A549 (cell line): Measurements from ENCODE around the gene DEPDC5. TPM values are rescaled to one million over a fixed set of nuclear protein-coding genes. Genes with fewer than 3 reads are reported as not detected.

Experiments used
- ATAC-seq, 2 experiments: fragments of 200-7000 bp in 1 of 2; fragments of >200 bp in 1 of 2; cut with Nextera tagmentation in 1 of 2; cut with Tn5 transposase in 1 of 2; 3 replicates each; pipeline versions ENCODE4 v1.8.0 to v1.9.1; 2018 to 2020; ENCODE audit warnings: mild to moderate bottlenecking in 1 of 2, moderate library complexity in 1 of 2
- CTCF ChIA-PET: fragments of 300-600 bp; sonication (Branson Sonifier 250); formaldehyde crosslinking; extraction: SDS; loops from one replicate; lab custom pipeline; 2021; ENCODE audit warnings: antibody characterized with exemption, inconsistent platforms; lab: Yijun Ruan, JAX
- POLR2A ChIA-PET: fragments of 350-600 bp; formaldehyde crosslinking; extraction: SDS; loops from one replicate; lab custom pipeline; 2021; ENCODE audit warnings: antibody characterized with exemption, inconsistent platforms; lab: Yijun Ruan, JAX
- DNase-seq, 2 experiments: peaks; one replicate each; pipeline versions ENCODE4 v3.0.0 to v3.0.0-alpha.2; 2011 to 2016; ENCODE audit warnings: low read depth in 1 of 2, low spot score in 1 of 2
- FAIRE-seq: peaks from 2 replicates; lab custom pipeline; 2011; peaks lifted over from hg19 to GRCh38; lab: Jason Lieb, UNC
- H3K27ac ChIP-seq, 2 experiments: fragments of >200 bp; sonication (Bioruptor Twin); formaldehyde crosslinking; 3 replicates each; pipeline ENCODE4 v1.5.1; 2016 to 2017
- H3K4me1 ChIP-seq: fragments of >200 bp; sonication (Bioruptor Twin); formaldehyde crosslinking; 3 replicates; pipeline ENCODE4 v1.6.1; 2016
- H3K4me2 ChIP-seq: fragments of >200 bp; sonication (Bioruptor Twin); formaldehyde crosslinking; 3 replicates; pipeline ENCODE4 v1.6.1; 2016
- H3K4me3 ChIP-seq: fragments of >200 bp; sonication (Bioruptor Twin); formaldehyde crosslinking; 3 replicates; pipeline ENCODE4 v1.5.1; 2016
- H3K9me3 ChIP-seq: fragments of >200 bp; sonication (Bioruptor Twin); formaldehyde crosslinking; 3 replicates; pipeline ENCODE4 v1.6.1; 2016
- ATOH8 ChIP-seq: fragments of 250-450 bp; sonication (Bioruptor Pico); IDR thresholded peaks from 2 replicates; pipeline ENCODE4 v1.5.0; 2020; ENCODE audit warnings: low read depth, mild to moderate bottlenecking, moderate library complexity
- CBX2 ChIP-seq: fragments of 200-600 bp; sonication (generic); IDR thresholded peaks from 2 replicates; pipeline ENCODE4 v1.6.1; 2016; ENCODE audit warnings: low read depth, mild to moderate bottlenecking, borderline replicate concordance
- CEBPB ChIP-seq, 2 experiments: fragments of >200 bp in 1 of 2; sonication (Bioruptor Twin) in 1 of 2; formaldehyde crosslinking in 1 of 2; IDR thresholded peaks; 2 replicates each; pipeline ENCODE4 v1.6.1; 2012 to 2016
- CHD4 ChIP-seq: fragments of 200-600 bp; sonication (generic); IDR thresholded peaks from 2 replicates; pipeline ENCODE4 v1.6.1; 2016; ENCODE audit warnings: antibody characterized with exemption, mild to moderate bottlenecking, borderline replicate concordance
- EHF ChIP-seq: fragments of 250-450 bp; sonication (Bioruptor Pico); IDR thresholded peaks from 2 replicates; pipeline ENCODE4 v1.5.0; 2020; ENCODE audit warnings: mild to moderate bottlenecking
- EHMT2 ChIP-seq: fragments of 200-600 bp; sonication (generic); IDR thresholded peaks from 2 replicates; pipeline ENCODE4 v1.6.1; 2016; ENCODE audit warnings: antibody characterized with exemption, low read depth, mild to moderate bottlenecking, moderate library complexity
- EP300 ChIP-seq, 2 experiments: fragments of >200 bp; sonication (Bioruptor Twin); formaldehyde crosslinking; IDR thresholded peaks; 2 replicates in 1 of 2; 3 replicates in 1 of 2; pipeline ENCODE4 v1.6.1; 2016 to 2017
- ESRRA ChIP-seq: fragments of 150-350 bp; IDR thresholded peaks from 2 replicates; pipeline ENCODE4 v1.6.1; 2014; ENCODE audit warnings: mild to moderate bottlenecking, low read length, borderline replicate concordance
- FOSB ChIP-seq: fragments of 250-450 bp; sonication (Bioruptor Pico); IDR thresholded peaks from 2 replicates; pipeline ENCODE4 v1.5.0; 2020; ENCODE audit warnings: mild to moderate bottlenecking, moderate library complexity
- FOXS1 ChIP-seq: fragments of 250-450 bp; sonication (Bioruptor Pico); IDR thresholded peaks from 2 replicates; pipeline ENCODE4 v1.5.0; 2020; ENCODE audit warnings: mild to moderate bottlenecking, moderate library complexity
- HES2 ChIP-seq: fragments of >200 bp; sonication (Bioruptor Twin); formaldehyde crosslinking; IDR thresholded peaks from 2 replicates; pipeline ENCODE4 v1.6.1; 2016
- HEYL ChIP-seq: fragments of 250-450 bp; sonication (Bioruptor Pico); IDR thresholded peaks from 2 replicates; pipeline ENCODE4 v1.8.0; 2021; ENCODE audit warnings: mild to moderate bottlenecking, moderate library complexity
- HOXA7 ChIP-seq: fragments of 250-450 bp; sonication (Bioruptor Pico); IDR thresholded peaks from 2 replicates; pipeline ENCODE4 v1.5.0; 2020; ENCODE audit warnings: mild to moderate bottlenecking, moderate library complexity
- HOXB13 ChIP-seq: fragments of 250-450 bp; sonication (Bioruptor Pico); IDR thresholded peaks from 2 replicates; pipeline ENCODE4 v1.5.0; 2020; ENCODE audit warnings: low read depth, mild to moderate bottlenecking, moderate library complexity
- HOXB5 ChIP-seq: fragments of 250-450 bp; sonication (Bioruptor Pico); IDR thresholded peaks from 2 replicates; pipeline ENCODE4 v1.5.0; 2020; ENCODE audit warnings: mild to moderate bottlenecking, moderate library complexity
- KDM1A ChIP-seq: fragments of 200-600 bp; sonication (generic); IDR thresholded peaks from 2 replicates; pipeline ENCODE4 v1.6.1; 2016; ENCODE audit warnings: low read depth, mild to moderate bottlenecking
- MAFK ChIP-seq: fragments of 450-650 bp; IDR thresholded peaks from 2 replicates; pipeline ENCODE4 v1.6.1; 2014; ENCODE audit not compliant: partially characterized antibody
- MAX ChIP-seq: IDR thresholded peaks from 2 replicates; pipeline ENCODE4 v1.6.1; 2012
- NPAS2 ChIP-seq: fragments of 250-450 bp; sonication (Bioruptor Pico); IDR thresholded peaks from 2 replicates; pipeline ENCODE4 v1.8.0; 2022; ENCODE audit warnings: mild to moderate bottlenecking, moderate library complexity, borderline replicate concordance
- POLR2AphosphoS2 ChIP-seq: conservative IDR thresholded peaks from 2 replicates; pipeline ENCODE4 v1.6.1; 2012; ENCODE audit warnings: low read length, improper control_type of control experiment, inconsistent platforms
- RCOR1 ChIP-seq: fragments of 150-350 bp; IDR thresholded peaks from 2 replicates; pipeline ENCODE4 v1.6.1; 2014; ENCODE audit warnings: antibody characterized with exemption, low read length, low read depth
- RFX5 ChIP-seq: fragments of 450-650 bp; IDR thresholded peaks from 2 replicates; pipeline ENCODE4 v1.7.1; 2014; ENCODE audit warnings: antibody characterized with exemption, mild to moderate bottlenecking, moderate library complexity
- SMC3 ChIP-seq: fragments of >200 bp; sonication (Bioruptor Twin); formaldehyde crosslinking; IDR thresholded peaks from 3 replicates; pipeline ENCODE4 v1.6.1; 2018; ENCODE audit warnings: inconsistent platforms
- ZNF302 ChIP-seq: fragments of 250-450 bp; sonication (Bioruptor Pico); IDR thresholded peaks from 2 replicates; pipeline ENCODE4 v1.9.0; 2021; ENCODE audit warnings: inconsistent platforms, mild to moderate bottlenecking, moderate library complexity
- WGBS: methylation state at CpG from one replicate; pipeline ENCODE4 v1.1.6; 2017; ENCODE audit errors: missing lambda C conversion rate; 5-methylcytosine and 5-hydroxymethylcytosine counted together
- polyA plus RNA-seq, 4 experiments: library from polyadenylated mRNA; depleted of rRNA in 3 of 4; stranded (reverse); fragments of >200 nt; fragmentation: RNase III in 1 of 4; extraction: RNeasy Plus Mini Kit Qiagen cat#74134 plus additional on column Dnase treatment in 1 of 4; gene quantifications; 2 replicates in 3 of 4; 3 replicates in 1 of 4; pipeline ENCODE4 v1.2.3, GENCODE V29; 2011 to 2017
- TF ChIP-seq, protein P1 (sequence below): fragments of >200 bp; sonication (Bioruptor Twin); formaldehyde crosslinking; IDR thresholded peaks from 3 replicates; pipeline ENCODE4 v1.5.1; 2016

The DEPDC5 gene
- polyA plus RNA-seq, 2 of the 4 experiments (the other 2 are of a cell fraction), result 4.4 to 10.1 TPM

GRCh38 chr22:31853736-31854495 lies 100.1 kb downstream of the DEPDC5 start (continued):
- TF ChIP-seq HEYL (CRISPR knock-in tag) (no peak), NPAS2 (no peak), HES2 (no peak), CHD4 (no peak), RCOR1 (no peak)

- FAIRE-seq, result no peak
- ChIA-PET POLR2A (no interaction called here), CTCF (interaction anchor here (1.2 kb wide), 1 partner anchor 92 kb away, joined by 3 read pairs; no protein-coding TSS in a partner anchor)
- TF ChIP-seq MAX (no peak), HOXB5 (CRISPR knock-in tag) (no peak), EHMT2 (no peak), KDM1A (no peak), ATOH8 (CRISPR knock-in tag) (no peak), EHF (CRISPR knock-in tag) (no peak)
- TF ChIP-seq, protein P1, sequence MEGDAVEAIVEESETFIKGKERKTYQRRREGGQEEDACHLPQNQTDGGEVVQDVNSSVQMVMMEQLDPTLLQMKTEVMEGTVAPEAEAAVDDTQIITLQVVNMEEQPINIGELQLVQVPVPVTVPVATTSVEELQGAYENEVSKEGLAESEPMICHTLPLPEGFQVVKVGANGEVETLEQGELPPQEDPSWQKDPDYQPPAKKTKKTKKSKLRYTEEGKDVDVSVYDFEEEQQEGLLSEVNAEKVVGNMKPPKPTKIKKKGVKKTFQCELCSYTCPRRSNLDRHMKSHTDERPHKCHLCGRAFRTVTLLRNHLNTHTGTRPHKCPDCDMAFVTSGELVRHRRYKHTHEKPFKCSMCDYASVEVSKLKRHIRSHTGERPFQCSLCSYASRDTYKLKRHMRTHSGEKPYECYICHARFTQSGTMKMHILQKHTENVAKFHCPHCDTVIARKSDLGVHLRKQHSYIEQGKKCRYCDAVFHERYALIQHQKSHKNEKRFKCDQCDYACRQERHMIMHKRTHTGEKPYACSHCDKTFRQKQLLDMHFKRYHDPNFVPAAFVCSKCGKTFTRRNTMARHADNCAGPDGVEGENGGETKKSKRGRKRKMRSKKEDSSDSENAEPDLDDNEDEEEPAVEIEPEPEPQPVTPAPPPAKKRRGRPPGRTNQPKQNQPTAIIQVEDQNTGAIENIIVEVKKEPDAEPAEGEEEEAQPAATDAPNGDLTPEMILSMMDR, result no peak
- no peaks in the 10 kb centered on the region for H3K4me1 ChIP-seq
- H3K27ac ChIP-seq, result no peak overlapping the region
- 90% methylated on average over 9 of the region's 9 CpGs for WGBS
- H3K4me2 ChIP-seq, result no peak overlapping the region
- H3K4me3 ChIP-seq, result no peak overlapping the region
- DNase-seq, result no peak
- no peaks in the 10 kb centered on the region for H3K9me3 ChIP-seq
- ATAC-seq, result no peak
These were observed 103.4 kb downstream of the DEPDC5 start for GRCh38 chr22:31857247-31857646.

GRCh38 chr22:31861226-31861840 lies 107.5 kb downstream of the DEPDC5 start:
- no peak overlapping the region for H3K4me2 ChIP-seq
- ChIA-PET CTCF (no interaction called here), POLR2A (no interaction called here)
- 91% methylated on average over 11 of the region's 11 CpGs for WGBS
- no peaks in the 10 kb centered on the region for H3K9me3 ChIP-seq
- H3K4me1 ChIP-seq, result no peaks in the 10 kb centered on the region
- no peak overlapping the region for H3K27ac ChIP-seq
- DNase-seq (no peak), FAIRE-seq (no peak), ATAC-seq (no peak)
- no peak overlapping the region for H3K4me3 ChIP-seq
- TF ChIP-seq HEYL (CRISPR knock-in tag), result no peak
- no peak for TF ChIP-seq CBX2
- TF ChIP-seq CEBPB (IDR thresholded peaks at IDR 0.05), result no peak
- no peak for TF ChIP-seq HES2
- no peak for TF ChIP-seq FOSB (CRISPR knock-in tag)
- no peak for TF ChIP-seq SMC3
- TF ChIP-seq HOXB13 (CRISPR knock-in tag), result no peak
- TF ChIP-seq ZNF302 (CRISPR knock-in tag), result no peak
- TF ChIP-seq RFX5, result no peak
- no peak for TF ChIP-seq EP300 (IDR thresholded peaks at IDR 0.05)
- TF ChIP-seq POLR2AphosphoS2, result no peak
- TF ChIP-seq FOXS1 (CRISPR knock-in tag), result no peak
- TF ChIP-seq, protein P1, result no peak
- TF ChIP-seq EHMT2, result no peak
- no peak for TF ChIP-seq HOXA7 (CRISPR knock-in tag)
- no peak for TF ChIP-seq MAFK
- no peak for TF ChIP-seq KDM1A
- TF ChIP-seq ESRRA, result no peak
